GM21367 (cell line): ENCODE measurements around the gene MRI1.
"Not testable (repeated sequence)": the region's sequence is repeated elsewhere in the genome, so short reads cannot be mapped to it uniquely, and the experiment has no call there.

Experiments
- ATAC-seq: cut with Tn5 transposase; IDR thresholded peaks from one replicate; pipeline ENCODE4 v1.9.1; 2021; ENCODE audit not compliant: unreplicated experiment

Gene MRI1

GRCh38 chr19:13793317-13793716, 29.0 kb downstream of the MRI1 start:
- ATAC-seq, result not testable (repeated sequence)

GRCh38 chr19:13794398-13794756, 30.1 kb downstream of the MRI1 start:
- ATAC-seq, result no peak

DNA sequence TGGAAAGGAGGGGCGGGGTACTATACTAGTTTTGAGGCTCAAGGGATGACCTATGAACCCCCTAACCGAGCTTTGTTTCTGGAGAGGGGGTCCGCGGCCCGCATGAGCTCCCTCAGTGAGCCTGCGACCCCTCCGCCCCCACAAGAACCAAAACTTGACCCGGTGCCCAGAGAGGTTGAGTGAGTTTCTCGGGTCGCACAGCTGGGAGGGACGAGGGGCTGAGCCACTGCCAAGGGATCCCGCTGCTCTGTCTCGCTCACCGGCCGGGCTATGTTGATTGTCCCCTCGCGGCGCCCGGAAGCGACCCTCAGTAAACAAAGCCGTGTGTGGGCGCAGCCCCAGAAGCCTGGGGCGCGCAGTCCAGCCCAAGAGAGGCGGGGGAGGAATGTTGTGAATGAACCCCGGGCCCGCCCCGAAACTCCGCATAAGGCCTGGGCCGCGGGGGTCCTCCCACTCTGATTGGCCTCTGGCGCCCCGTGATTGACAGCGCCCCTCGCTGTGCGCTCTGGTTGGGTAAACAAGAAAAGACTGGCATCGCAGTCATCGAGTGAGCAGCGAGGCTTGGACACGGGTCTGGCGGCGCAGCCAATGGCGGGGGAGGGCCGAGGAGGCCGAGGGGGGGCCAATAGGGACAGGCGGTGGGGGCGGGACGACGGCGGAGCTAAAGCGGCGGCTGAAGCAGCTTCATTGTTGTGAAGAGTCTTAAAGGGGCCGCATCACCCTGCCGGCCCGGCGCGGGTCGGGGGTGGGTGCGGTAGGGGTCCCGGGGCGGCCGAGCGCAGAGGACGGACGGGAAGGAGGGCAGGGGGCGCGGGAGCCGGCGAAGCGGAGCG, 30.7 kb downstream of the MRI1 start, which contains the start of gene ZSWIM4:
ZSWIM4 (plus strand) TSS at position 687 of the 833 bp plus-strand sequence. CDS start 206 bp downstream, outside the sequence.
- peak; percentile 87 for ATAC-seq

- ATAC-seq, result peak; percentile 19
Observed at GRCh38 chr19:13795595-13796300, 31.4 kb downstream of the MRI1 start.

GRCh38 chr19:13796301-13797057, 32.2 kb downstream of the MRI1 start:
- ATAC-seq, result no peak

DNA sequence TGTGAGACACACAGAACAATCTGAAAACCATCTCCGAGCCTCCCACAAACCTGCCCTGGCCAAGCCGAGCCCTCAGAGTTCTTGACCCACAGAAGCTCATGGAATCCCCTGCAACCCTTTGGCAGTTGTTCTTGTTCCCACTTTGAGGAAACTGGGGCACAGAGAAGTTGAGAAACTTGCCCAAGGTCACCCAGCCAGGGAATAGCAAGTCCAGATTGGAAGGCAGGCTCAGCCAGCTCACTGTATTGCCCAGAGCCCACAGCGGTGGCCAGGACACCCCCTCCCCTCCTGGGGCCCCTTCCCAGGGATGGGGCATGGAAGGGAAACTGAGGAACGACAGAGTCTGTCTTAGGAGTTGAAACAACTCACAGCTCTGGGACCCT, 32.7 kb downstream of the MRI1 start:
- no peak for ATAC-seq

- ATAC-seq, result no peak
Observed at GRCh38 chr19:13797870-13798269, 33.5 kb downstream of the MRI1 start.

GRCh38 chr19:13799669-13800068, 35.3 kb downstream of the MRI1 start:
- no peak for ATAC-seq

GRCh38 chr19:13803038-13803437, 38.7 kb downstream of the MRI1 start:
- ATAC-seq, result no peak

- ATAC-seq, result no peak
Observed at GRCh38 chr19:13804830-13805683, 40.7 kb downstream of the MRI1 start.

DNA sequence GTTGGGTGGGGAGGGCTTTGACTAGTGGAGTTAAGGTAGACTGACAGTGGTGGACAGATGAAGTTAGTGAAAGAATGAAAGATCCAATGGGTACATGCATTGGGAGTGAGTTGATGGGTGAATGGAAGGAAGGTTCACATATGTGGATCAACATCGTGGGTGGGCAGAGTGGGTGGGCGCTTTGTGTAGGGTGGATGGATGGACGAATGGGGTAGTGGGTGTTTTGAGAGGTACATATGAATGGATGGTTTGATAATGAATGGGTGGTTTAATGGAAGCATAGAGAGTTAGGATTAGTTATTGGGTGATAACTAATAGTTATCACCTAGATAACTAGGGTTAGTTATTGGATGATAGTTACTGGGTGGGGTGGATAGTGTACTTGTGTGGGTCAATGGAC, 42.4 kb downstream of the MRI1 start:
- no peak for ATAC-seq

- no peak for ATAC-seq
Observed at GRCh38 chr19:13807421-13808021, 43.2 kb downstream of the MRI1 start.

GRCh38 chr19:13808856-13809255, 44.5 kb downstream of the MRI1 start:
- no peak for ATAC-seq

- ATAC-seq, result no peak
Observed at GRCh38 chr19:13812544-13812943, 48.2 kb downstream of the MRI1 start.

DNA sequence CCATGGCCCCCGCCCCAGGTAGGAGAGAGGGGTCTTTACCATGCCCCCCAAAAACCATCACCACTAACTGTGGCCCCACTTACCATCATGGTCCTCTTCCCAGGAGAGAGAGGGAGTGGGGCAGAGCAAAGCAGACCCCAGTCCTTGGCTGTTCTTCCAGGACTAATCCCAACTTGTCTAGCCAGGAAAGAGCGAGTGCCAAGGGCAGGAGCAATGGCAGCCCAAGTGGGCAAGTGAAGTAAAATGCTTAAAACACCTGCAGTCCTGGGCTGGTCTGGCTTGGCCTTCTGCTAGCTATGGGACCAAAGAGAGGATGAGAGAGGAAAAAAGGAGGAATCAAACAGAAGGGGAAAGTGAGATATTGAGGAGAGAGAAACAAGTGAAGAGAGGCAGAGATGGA, 48.8 kb downstream of the MRI1 start:
- no peak for ATAC-seq

DNA sequence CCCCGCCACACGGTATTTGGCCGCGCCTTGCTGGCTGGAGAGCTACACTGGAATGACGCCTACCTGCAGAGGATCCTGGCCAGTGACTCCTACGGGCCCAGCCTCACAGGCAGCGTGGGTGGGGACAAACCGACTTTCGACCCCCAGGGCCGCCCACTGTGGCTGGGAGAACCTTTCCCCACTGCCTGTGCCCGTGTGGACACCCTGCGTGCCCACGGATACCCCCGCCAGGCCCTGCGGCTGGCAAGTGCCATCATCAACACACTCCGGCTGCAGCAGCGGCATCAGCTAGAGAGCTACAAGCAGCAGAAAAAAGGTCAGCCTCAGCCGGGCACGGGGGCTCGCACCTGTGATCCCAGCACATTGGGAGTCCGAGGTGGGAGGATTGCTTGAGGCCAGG, 50.2 kb downstream of the MRI1 start:
- ATAC-seq, result no peak

DNA sequence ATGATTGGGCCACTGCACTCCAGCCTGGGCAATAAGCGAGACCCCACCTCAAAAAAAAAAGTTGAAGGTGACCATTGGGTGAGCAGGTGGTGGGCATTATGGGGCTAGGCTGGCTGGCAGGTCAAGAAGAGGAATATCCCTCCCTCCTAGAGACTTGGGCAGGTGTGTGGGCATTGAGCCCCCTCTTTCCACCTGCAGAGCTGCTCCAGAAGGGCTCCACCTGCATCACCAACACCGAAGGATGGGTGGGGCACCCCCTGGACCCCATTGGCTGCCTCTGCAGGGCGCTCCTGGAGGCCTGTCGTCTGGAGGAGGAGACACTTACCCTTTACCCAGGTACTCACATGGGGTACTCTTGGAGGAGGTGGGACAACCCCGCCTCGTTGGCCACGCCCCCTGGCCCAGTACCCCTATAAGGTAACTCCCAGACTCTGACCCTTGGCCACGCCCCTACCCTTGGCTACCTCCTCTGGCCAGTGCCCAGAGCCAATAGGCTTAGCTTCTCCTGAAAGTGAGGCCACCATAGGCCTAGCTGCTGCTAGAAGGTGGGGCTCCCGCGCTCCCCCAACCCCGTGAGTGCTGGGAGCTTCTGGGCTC, 52.8 kb downstream of the MRI1 start:
- no peak for ATAC-seq

GRCh38 chr19:13817615-13818371, 53.5 kb downstream of the MRI1 start:
- no peak for ATAC-seq

DNA sequence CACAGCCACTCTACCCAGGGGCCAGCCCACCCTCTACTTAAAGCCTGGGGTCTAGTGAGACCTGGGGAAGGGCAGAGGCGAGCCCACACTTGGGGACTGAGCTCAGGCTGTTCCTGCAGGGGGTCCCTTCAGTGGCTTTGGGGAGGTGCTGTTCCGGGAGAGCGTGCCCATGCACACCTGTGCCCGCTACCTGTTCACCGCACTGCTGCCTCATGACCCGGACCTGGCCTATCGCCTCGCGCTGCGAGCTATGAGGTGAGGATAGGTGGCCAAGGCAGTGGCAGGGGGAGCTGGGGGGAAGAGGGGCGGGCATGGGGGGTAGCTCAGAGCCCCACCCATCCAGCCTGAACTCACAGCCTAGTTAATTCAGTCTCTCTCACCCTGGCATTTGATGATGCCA, 54.9 kb downstream of the MRI1 start:
- ATAC-seq, result no peak
